Thyroid gland (tissue), 4 donors: Measurements from ENCODE around the gene WARS2. TPM values are rescaled to one million over a fixed set of nuclear protein-coding genes. Genes with fewer than 3 reads are reported as not detected.

Source experiments
- DNase-seq, 2 donors: peaks; one replicate each; pipeline ENCODE4 v3.0.0-alpha.2; 2019
- H3K27ac ChIP-seq, 3 donors: fragments of 200-600 bp; sonication (generic); 1 replicate in 2 of 3; 2 replicates in 1 of 3; pipeline ENCODE4 v1.5.1; 2016 to 2019; ENCODE audit warnings: mild to moderate bottlenecking in 1 of 3, moderate library complexity in 1 of 3
- H3K27me3 ChIP-seq: fragments of 200-600 bp; sonication (generic); one replicate; pipeline ENCODE4 v1.5.1; 2019
- H3K36me3 ChIP-seq, 2 donors: fragments of 200-600 bp; sonication (generic); one replicate each; pipeline ENCODE4 v1.5.1; 2016 to 2019
- H3K4me1 ChIP-seq, 2 donors: fragments of 200-600 bp; sonication (generic); one replicate each; pipeline ENCODE4 v1.5.1; 2017 to 2019
- H3K4me3 ChIP-seq, 3 donors: fragments of 200-600 bp; sonication (generic); replicated peaks in 1 of 3; 1 replicate in 2 of 3; 2 replicates in 1 of 3; pipeline ENCODE4 v1.5.1; 2016; ENCODE audit warnings: mild to moderate bottlenecking in 1 of 3
- H3K9me3 ChIP-seq: fragments of 200-600 bp; sonication (generic); one replicate; pipeline ENCODE4 v1.5.1; 2017
- CTCF ChIP-seq, 6 experiments: fragments of 200-600 bp in 3 of 6; fragments of 450-650 bp in 3 of 6; sonication (generic) in 3 of 6; IDR thresholded peaks; one replicate each; pipeline ENCODE4 v1.5.1; 2016 to 2019; ENCODE audit warnings: antibody characterized with exemption in 6 of 6, mild to moderate bottlenecking in 2 of 6, inconsistent platforms in 1 of 6, moderate library complexity in 1 of 6
- POLR2A ChIP-seq, 2 donors: fragments of 450-650 bp; IDR thresholded peaks; one replicate each; pipeline ENCODE4 v1.6.1; 2017; ENCODE audit warnings: antibody characterized with exemption in 2 of 2, mild to moderate bottlenecking in 2 of 2, moderate library complexity in 1 of 2
- WGBS, 2 donors: methylation state at CpG; one replicate each; pipeline ENCODE4 v1.1.5; 2017; 5-methylcytosine and 5-hydroxymethylcytosine counted together
- intact Hi-C: fragments of 100-400 bp; cut with DNase I; formaldehyde crosslinking; loops from one replicate; pipeline ENCODE4 v1.15.1; 2023
- total RNA-seq, 4 donors: library from RNA; depleted of rRNA; stranded (reverse); fragments of >200 nt; gene quantifications; one replicate each; pipeline ENCODE4 v1.2.3, GENCODE V29; 2016

Gene WARS2
- total RNA-seq, 4 donors from 2014 or later, result 21.4 to 35.1 (median 26.2) TPM

DNA sequence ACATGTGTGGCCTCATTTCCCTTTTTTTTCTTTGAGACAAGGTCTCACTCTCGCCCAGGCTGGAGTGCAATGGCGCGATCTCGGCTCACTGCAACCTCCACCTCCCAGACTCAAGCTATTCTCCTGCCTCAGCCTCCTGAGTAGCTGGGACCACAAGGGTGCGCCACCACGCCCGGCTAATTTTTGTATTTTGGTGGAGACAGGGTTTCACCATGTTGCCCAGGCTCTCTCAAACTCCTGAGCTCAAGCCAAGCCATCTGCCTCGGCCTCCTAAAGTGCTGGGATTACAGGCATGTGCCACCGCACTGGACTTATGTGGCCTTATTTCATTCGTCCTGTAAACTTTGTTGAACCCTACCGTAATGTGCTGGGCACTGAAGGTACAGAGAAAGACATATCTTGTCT, 569 bp upstream of the WARS2 start:
- Histone ChIP-seq H3K27me3 (no peaks in the 10 kb centered on the region), H3K27ac (peak overlapping the region; percentile 92 to 99 (median 97)), H3K9me3 (no peaks in the 10 kb centered on the region), H3K4me1 (peaks cover 12 to 20% of the 10 kb centered on the region in 2 donors), H3K36me3 (no peaks in the 10 kb centered on the region), H3K4me3 (peak overlapping the region in 2 of 3 donors; percentile 0 to 49)
- peak; percentile 17 to 22 for DNase-seq
- WGBS, 2 donors, result 48 to 66% methylated on average over 11 of the region's 11 CpGs
- intact Hi-C loops, result no loop called here
- TF ChIP-seq POLR2A (IDR thresholded peaks at IDR 0.05) (no peak), CTCF (IDR thresholded peaks at IDR 0.05) (no peak)

DNA sequence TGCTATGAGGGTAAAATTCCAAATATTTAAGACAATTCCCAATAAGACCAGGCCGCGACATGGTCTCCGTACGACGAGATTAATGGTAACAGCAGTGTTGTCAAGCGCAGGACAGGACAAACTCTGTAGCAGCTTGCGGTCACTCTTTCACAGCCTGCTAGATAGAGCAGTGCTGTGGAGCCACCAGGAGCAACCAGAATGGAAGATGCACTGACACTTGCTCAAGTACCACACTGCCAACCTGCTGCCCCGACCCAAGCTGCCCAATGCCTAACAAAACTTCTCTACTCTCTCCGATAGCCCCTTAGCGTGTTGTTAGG, 636 bp downstream of the WARS2 start:
- Histone ChIP-seq H3K36me3 (no peaks in the 10 kb centered on the region), H3K4me1 (peaks cover 12 to 20% of the 10 kb centered on the region in 2 donors), H3K4me3 (peak overlapping the region; percentile 7 to 49 (median 14)), H3K27me3 (no peaks in the 10 kb centered on the region), H3K9me3 (no peaks in the 10 kb centered on the region), H3K27ac (peak overlapping the region; percentile 92 to 99 (median 97))
- WGBS, 2 donors, result 10 to 12% methylated on average over 8 to 10 of the region's 10 CpGs
- DNase-seq, result peak in 1 of 2 donors; percentile 42
- TF ChIP-seq POLR2A (IDR thresholded peaks at IDR 0.05) (no peak), CTCF (IDR thresholded peaks at IDR 0.05) (no peak)
- intact Hi-C loops, result no loop called here

- Histone ChIP-seq H3K4me1 (peaks cover 12 to 20% of the 10 kb centered on the region in 2 donors), H3K9me3 (no peaks in the 10 kb centered on the region)
- WGBS, 2 donors, result 35 to 36% methylated on average over 5 of the region's 5 CpGs
Observed at GRCh38 chr1:119139403-119139802, 1.1 kb downstream of the WARS2 start.

GRCh38 chr1:119136401-119136800, 4.1 kb downstream of the WARS2 start:
- Histone ChIP-seq H3K27ac (no peak overlapping the region), H3K9me3 (no peaks in the 10 kb centered on the region), H3K36me3 (no peaks in the 10 kb centered on the region), H3K4me1 (peaks cover 6 to 13% of the 10 kb centered on the region in 2 donors), H3K4me3 (no peak overlapping the region), H3K27me3 (no peaks in the 10 kb centered on the region)
- DNase-seq, result no peak
- no peak for TF ChIP-seq CTCF (IDR thresholded peaks at IDR 0.05)
- 53 to 58% methylated on average over 3 of the region's 3 CpGs for WGBS, 2 donors
- intact Hi-C loops, result no loop called here

More at GRCh38 chr1:119139403-119139802, 1.1 kb downstream of the WARS2 start:
- Histone ChIP-seq H3K27ac (peak overlapping the region; percentile 92 to 99 (median 97)), H3K36me3 (no peaks in the 10 kb centered on the region), H3K27me3 (no peaks in the 10 kb centered on the region), H3K4me3 (peak overlapping the region in 2 of 3 donors; percentile 7 to 49)
- no peak for DNase-seq
- intact Hi-C loops, result no loop called here
- TF ChIP-seq CTCF (IDR thresholded peaks at IDR 0.05), result no peak

- intact Hi-C loops, result no loop called here
- no peaks in the 10 kb centered on the region for H3K36me3 ChIP-seq
- no peaks in the 10 kb centered on the region for H3K4me1 ChIP-seq
- TF ChIP-seq CTCF (IDR thresholded peaks at IDR 0.05) (no peak), POLR2A (IDR thresholded peaks at IDR 0.05) (no peak)
- no peaks in the 10 kb centered on the region for H3K9me3 ChIP-seq
- no peak overlapping the region for H3K4me3 ChIP-seq
- no peak overlapping the region for H3K27ac ChIP-seq
- WGBS, 2 donors, result 88 to 95% methylated on average over 1 of the region's 1 CpG
- DNase-seq, result no peak
- no peaks in the 10 kb centered on the region for H3K27me3 ChIP-seq
Observed at GRCh38 chr1:119133987-119134386, 6.5 kb downstream of the WARS2 start.
